Fibroblast of lung (primary cell): ENCODE data around the gene CLEC16A.

ENCODE experiments used
- CTCF ChIP-seq, 2 donors: IDR thresholded peaks in 1 of 2; conservative IDR thresholded peaks in 1 of 2; 1 replicate in 1 of 2; 2 replicates in 1 of 2; pipeline ENCODE4 v1.5.1; 2011 to 2012; ENCODE audit warnings: low read length in 2 of 2, control low read depth in 1 of 2, inconsistent platforms in 1 of 2, low read depth in 1 of 2, mild to moderate bottlenecking in 1 of 2
- EZH2 ChIP-seq: IDR thresholded peaks from 2 replicates; pipeline ENCODE4 v1.5.1; 2012; ENCODE audit warnings: low read length, control low read depth, mild to moderate bottlenecking; ENCODE audit errors: missing control alignments

GRCh38 chr16:11121914-11122692 lies 177.7 kb downstream of the CLEC16A start:
- TF ChIP-seq CTCF (conservative IDR thresholded peaks at IDR 0.05 in 1 of 2, IDR thresholded peaks at IDR 0.05 in 1 of 2; ENCODE audit: low read depth in 1 of 2, low read length in 2 of 2) (no peak), EZH2 (no peak)
